Measurements from ENCODE around the gene TLCD3B. TPM values are rescaled to one million over a fixed set of nuclear protein-coding genes. Genes with fewer than 3 reads are reported as not detected.

TLCD3B gene
- total and polyA plus RNA-seq, 2 experiments from 2014 or later = 0.13 TPM; not detected in 1

GRCh38 chr16:29977063-29977825 lies 53.8 kb downstream of the TLCD3B start:
- no peak for DNase-seq
- Histone ChIP-seq H3K4me2 (ENCODE audit: unreplicated experiment) (no peak overlapping the region), H3K9ac (no peak overlapping the region), H4K20me1 (ENCODE audit: insufficient read depth) (no peaks in the 10 kb centered on the region; the same call in 1 of the 2 replicates), H2AFZ (no peak overlapping the region), H3K9me3 (ENCODE audit: low read depth) (no peaks in the 10 kb centered on the region), H3K36me3 (ENCODE audit: low read depth) (peaks cover 25% of the 10 kb centered on the region; the same call in 1 of the 2 replicates), H3K9me2 (ENCODE audit: insufficient read depth) (no peaks in the 10 kb centered on the region), H3K27me3 (replicated peaks; ENCODE audit: insufficient read depth) (no peaks in the 10 kb centered on the region), H3K27ac (no peak overlapping the region), H3K79me2 (ENCODE audit: insufficient read depth) (peaks cover 61% of the 10 kb centered on the region), H3K4me1 (ENCODE audit: insufficient read depth) (peaks cover 20% of the 10 kb centered on the region), H3K4me3 (no peak overlapping the region), H3F3A (ENCODE audit: insufficient read depth) (peaks cover 9% of the 10 kb centered on the region; the same call in 1 of the 2 replicates)
- TF ChIP-seq EZH2phosphoT487 (IDR thresholded peaks at IDR 0.05; ENCODE audit: insufficient read depth, low read depth) (no peak), EZH2 (IDR thresholded peaks at IDR 0.05; ENCODE audit: insufficient read depth, poor library complexity, severe bottlenecking) (no peak)
- 90 to 91% methylated on average over 9 of the region's 9 CpGs for WGBS, 2 experiments (ENCODE audit: low coverage in 1 of 2, low lambda C conversion rate in 2 of 2, missing lambda C conversion rate in 2 of 2)
- in situ Hi-C loops (cut with MboI) = loop anchor here (10.0 kb wide), 1 partner anchor 48 kb away; the partner anchor contains the start of gene C16orf92

- Histone ChIP-seq H2AFZ (no peak overlapping the region), H3K36me3 (ENCODE audit: low read depth) (peaks cover 12% of the 10 kb centered on the region; the same call in 1 of the 2 replicates), H3K9me2 (ENCODE audit: insufficient read depth) (no peaks in the 10 kb centered on the region), H3K79me2 (ENCODE audit: insufficient read depth) (peaks cover 61% of the 10 kb centered on the region), H3K9ac (peak overlapping the region; percentile 92), H3K9me3 (ENCODE audit: low read depth) (no peaks in the 10 kb centered on the region), H3K4me2 (ENCODE audit: unreplicated experiment) (peak overlapping the region; percentile 98), H3K4me3 (peak overlapping the region; percentile 87), H3F3A (ENCODE audit: insufficient read depth) (peaks cover 14% of the 10 kb centered on the region; the same call in 1 of the 2 replicates), H4K20me1 (ENCODE audit: insufficient read depth) (no peaks in the 10 kb centered on the region; the same call in 1 of the 2 replicates), H3K4me1 (ENCODE audit: insufficient read depth) (peaks cover 20% of the 10 kb centered on the region), H3K27me3 (replicated peaks; ENCODE audit: insufficient read depth) (no peaks in the 10 kb centered on the region), H3K27ac (no peak overlapping the region)
- 35 to 37% methylated on average over 6 of the region's 6 CpGs for WGBS, 2 experiments (ENCODE audit: low coverage in 1 of 2, low lambda C conversion rate in 2 of 2, missing lambda C conversion rate in 2 of 2)
- TF ChIP-seq EZH2phosphoT487 (IDR thresholded peaks at IDR 0.05; ENCODE audit: insufficient read depth, low read depth) (no peak), EZH2 (IDR thresholded peaks at IDR 0.05; ENCODE audit: insufficient read depth, poor library complexity, severe bottlenecking) (no peak)
- in situ Hi-C loops (cut with MboI) = loop anchor here (10.0 kb wide), 1 partner anchor 49 kb away; the partner anchor contains the start of gene C16orf92
- peak; percentile 19 for DNase-seq
These were observed 55.1 kb downstream of the TLCD3B start for GRCh38 chr16:29975811-29976511.

- H3K79me2 ChIP-seq (ENCODE audit: insufficient read depth) = peaks cover 61% of the 10 kb centered on the region
- H3K4me1 ChIP-seq (ENCODE audit: insufficient read depth) = peaks cover 20% of the 10 kb centered on the region
- no peaks in the 10 kb centered on the region for H3K27me3 ChIP-seq (replicated peaks; ENCODE audit: insufficient read depth)
- WGBS, 2 experiments (ENCODE audit: low coverage in 1 of 2, low lambda C conversion rate in 2 of 2, missing lambda C conversion rate in 2 of 2) = 14 to 16% methylated on average over 5 of the region's 5 CpGs
- H3K36me3 ChIP-seq (ENCODE audit: low read depth) = 0 out of 2 replicates have a peak, but pooled peaks cover 6% of the 10 kb centered on the region
- DNase-seq = no peak
- 0 out of 2 replicates have a peak overlapping the region, but pooled peaks have one; percentile 4 for H3K27ac ChIP-seq
- H3K9ac ChIP-seq = peak overlapping the region; percentile 92
- H2AFZ ChIP-seq = no peak overlapping the region
- no peak for TF ChIP-seq EZH2phosphoT487 (IDR thresholded peaks at IDR 0.05; ENCODE audit: insufficient read depth, low read depth)
- no peak for TF ChIP-seq EZH2 (IDR thresholded peaks at IDR 0.05; ENCODE audit: insufficient read depth, poor library complexity, severe bottlenecking)
- no peaks in the 10 kb centered on the region for H3K9me2 ChIP-seq (ENCODE audit: insufficient read depth)
- no peaks in the 10 kb centered on the region; the same call in 1 of the 2 replicates for H4K20me1 ChIP-seq (ENCODE audit: insufficient read depth)
- peak overlapping the region; percentile 87 for H3K4me3 ChIP-seq
- H3F3A ChIP-seq (ENCODE audit: insufficient read depth) = peaks cover 14% of the 10 kb centered on the region; the same call in 1 of the 2 replicates
- H3K9me3 ChIP-seq (ENCODE audit: low read depth) = no peaks in the 10 kb centered on the region
- peak overlapping the region; percentile 98 for H3K4me2 ChIP-seq (ENCODE audit: unreplicated experiment)
- in situ Hi-C loops (cut with MboI) = loop anchor here (10.0 kb wide), 1 partner anchor 50 kb away; the partner anchor contains the start of gene C16orf92
These were observed 55.9 kb downstream of the TLCD3B start for GRCh38 chr16:29975134-29975538.

Other genes starting within 250 kb of the TLCD3B start
- gene KIF22, start 240.5 kb downstream of the TLCD3B start, total RNA-seq (2014; rRNA removed; shearing (Covaris generic)) = 28.7 and 30.4 TPM in 2 replicates
- gene KIF22, start 240.5 kb downstream of the TLCD3B start, polyA plus RNA-seq (2016; fragmentation: Nextera tagmentation; extraction: Ambion mirVana) = 39.5 and 41.8 TPM in 2 replicates
- gene MAZ, start 224.7 kb downstream of the TLCD3B start, total RNA-seq (2014; rRNA removed; shearing (Covaris generic)) = 169 and 215 TPM in 2 replicates
- gene MAZ, start 224.7 kb downstream of the TLCD3B start, polyA plus RNA-seq (2016; fragmentation: Nextera tagmentation; extraction: Ambion mirVana) = 74.5 and 76.8 TPM in 2 replicates
- gene PRRT2, start 219.1 kb downstream of the TLCD3B start, total RNA-seq (2014; rRNA removed; shearing (Covaris generic)) = 0.43 and 4.0 TPM in 2 replicates
- 1.3 and 2.1 TPM in 2 replicates for gene PRRT2, start 219.1 kb downstream of the TLCD3B start, polyA plus RNA-seq (2016; fragmentation: Nextera tagmentation; extraction: Ambion mirVana)
- gene PAGR1, start 215.1 kb downstream of the TLCD3B start, total RNA-seq (2014; rRNA removed; shearing (Covaris generic)) = 23.6 and 30.6 TPM in 2 replicates
- 17.5 and 19.3 TPM in 2 replicates for gene PAGR1, start 215.1 kb downstream of the TLCD3B start, polyA plus RNA-seq (2016; fragmentation: Nextera tagmentation; extraction: Ambion mirVana)
- gene MVP, start 210.8 kb downstream of the TLCD3B start, total RNA-seq (2014; rRNA removed; shearing (Covaris generic)) = 272 and 296 TPM in 2 replicates
- gene MVP, start 210.8 kb downstream of the TLCD3B start, polyA plus RNA-seq (2016; fragmentation: Nextera tagmentation; extraction: Ambion mirVana) = 230 and 235 TPM in 2 replicates
- gene CDIPT, start 168.0 kb downstream of the TLCD3B start, total RNA-seq (2014; rRNA removed; shearing (Covaris generic)) = 161 and 181 TPM in 2 replicates
- 126 and 128 TPM in 2 replicates for gene CDIPT, start 168.0 kb downstream of the TLCD3B start, polyA plus RNA-seq (2016; fragmentation: Nextera tagmentation; extraction: Ambion mirVana)
- 30.7 and 34.7 TPM in 2 replicates for gene SEZ6L2, start 131.7 kb downstream of the TLCD3B start, total RNA-seq (2014; rRNA removed; shearing (Covaris generic))
- gene SEZ6L2, start 131.7 kb downstream of the TLCD3B start, polyA plus RNA-seq (2016; fragmentation: Nextera tagmentation; extraction: Ambion mirVana) = 6.9 and 7.3 TPM in 2 replicates
- gene ASPHD1, start 130.8 kb downstream of the TLCD3B start, total RNA-seq (2014; rRNA removed; shearing (Covaris generic)) = 6.9 and 18.7 TPM in 2 replicates
- 18.5 and 19.3 TPM in 2 replicates for gene ASPHD1, start 130.8 kb downstream of the TLCD3B start, polyA plus RNA-seq (2016; fragmentation: Nextera tagmentation; extraction: Ambion mirVana)
- gene KCTD13, start 105.0 kb downstream of the TLCD3B start, total RNA-seq (2014; rRNA removed; shearing (Covaris generic)) = 3.7 and 14.7 TPM in 2 replicates
- gene KCTD13, start 105.0 kb downstream of the TLCD3B start, polyA plus RNA-seq (2016; fragmentation: Nextera tagmentation; extraction: Ambion mirVana) = 10.7 and 12.6 TPM in 2 replicates
- gene TMEM219, start 69.2 kb downstream of the TLCD3B start, total RNA-seq (2014; rRNA removed; shearing (Covaris generic)) = 91.6 and 124 TPM in 2 replicates
- gene TMEM219, start 69.2 kb downstream of the TLCD3B start, polyA plus RNA-seq (2016; fragmentation: Nextera tagmentation; extraction: Ambion mirVana) = 162 and 166 TPM in 2 replicates
- 57.7 and 57.9 TPM in 2 replicates for gene TAOK2, start 57.4 kb downstream of the TLCD3B start, total RNA-seq (2014; rRNA removed; shearing (Covaris generic))
- gene TAOK2, start 57.4 kb downstream of the TLCD3B start, polyA plus RNA-seq (2016; fragmentation: Nextera tagmentation; extraction: Ambion mirVana) = 12.5 and 13.6 TPM in 2 replicates
- gene HIRIP3, start 35.7 kb downstream of the TLCD3B start, total RNA-seq (2014; rRNA removed; shearing (Covaris generic)) = 3.2 and 3.9 TPM in 2 replicates
- 11.9 and 14.0 TPM in 2 replicates for gene HIRIP3, start 35.7 kb downstream of the TLCD3B start, polyA plus RNA-seq (2016; fragmentation: Nextera tagmentation; extraction: Ambion mirVana)
- gene INO80E, start 35.0 kb downstream of the TLCD3B start, total RNA-seq (2014; rRNA removed; shearing (Covaris generic)) = 51.1 and 111 TPM in 2 replicates
- gene INO80E, start 35.0 kb downstream of the TLCD3B start, polyA plus RNA-seq (2016; fragmentation: Nextera tagmentation; extraction: Ambion mirVana) = 32.3 and 35.3 TPM in 2 replicates
- gene DOC2A, start 20.2 kb downstream of the TLCD3B start, total RNA-seq (2014; rRNA removed; shearing (Covaris generic)) = not detected in 2 replicates
- gene DOC2A, start 20.2 kb downstream of the TLCD3B start, polyA plus RNA-seq (2016; fragmentation: Nextera tagmentation; extraction: Ambion mirVana) = not detected in 2 replicates
- gene C16orf92, start 8.1 kb downstream of the TLCD3B start, total RNA-seq (2014; rRNA removed; shearing (Covaris generic)) = not detected in 2 replicates
- gene C16orf92, start 8.1 kb downstream of the TLCD3B start, polyA plus RNA-seq (2016; fragmentation: Nextera tagmentation; extraction: Ambion mirVana) = not detected in 2 replicates
- 1,441 and 1,602 TPM in 2 replicates for gene ALDOA, start 34.5 kb upstream of the TLCD3B start, total RNA-seq (2014; rRNA removed; shearing (Covaris generic))
- gene ALDOA, start 34.5 kb upstream of the TLCD3B start, polyA plus RNA-seq (2016; fragmentation: Nextera tagmentation; extraction: Ambion mirVana) = 2,742 and 2,900 TPM in 2 replicates
- 135 and 168 TPM in 2 replicates for gene PPP4C, start 44.7 kb upstream of the TLCD3B start, total RNA-seq (2014; rRNA removed; shearing (Covaris generic))
- gene PPP4C, start 44.7 kb upstream of the TLCD3B start, polyA plus RNA-seq (2016; fragmentation: Nextera tagmentation; extraction: Ambion mirVana) = 205 and 210 TPM in 2 replicates
- gene TBX6, start 60.7 kb upstream of the TLCD3B start, total RNA-seq (2014; rRNA removed; shearing (Covaris generic)) = 0.11 TPM in 1 of 2 replicates, not detected in the other
- 0.13 and 0.20 TPM in 2 replicates for gene TBX6, start 60.7 kb upstream of the TLCD3B start, polyA plus RNA-seq (2016; fragmentation: Nextera tagmentation; extraction: Ambion mirVana)
- gene YPEL3, start 64.9 kb upstream of the TLCD3B start, total RNA-seq (2014; rRNA removed; shearing (Covaris generic)) = 62.6 and 100.0 TPM in 2 replicates
- gene YPEL3, start 64.9 kb upstream of the TLCD3B start, polyA plus RNA-seq (2016; fragmentation: Nextera tagmentation; extraction: Ambion mirVana) = 192 and 200 TPM in 2 replicates
- 0.22 TPM in 1 of 2 replicates, not detected in the other for gene GDPD3, start 82.3 kb upstream of the TLCD3B start, total RNA-seq (2014; rRNA removed; shearing (Covaris generic))
- gene GDPD3, start 82.3 kb upstream of the TLCD3B start, polyA plus RNA-seq (2016; fragmentation: Nextera tagmentation; extraction: Ambion mirVana) = 1.1 and 1.2 TPM in 2 replicates
- 47.3 and 60.4 TPM in 2 replicates for gene MAPK3, start 91.9 kb upstream of the TLCD3B start, total RNA-seq (2014; rRNA removed; shearing (Covaris generic))
- 40.3 and 44.4 TPM in 2 replicates for gene MAPK3, start 91.9 kb upstream of the TLCD3B start, polyA plus RNA-seq (2016; fragmentation: Nextera tagmentation; extraction: Ambion mirVana)
- gene CORO1A, start 152.3 kb upstream of the TLCD3B start, total RNA-seq (2014; rRNA removed; shearing (Covaris generic)) = 3.2 and 4.8 TPM in 2 replicates
- gene CORO1A, start 152.3 kb upstream of the TLCD3B start, polyA plus RNA-seq (2016; fragmentation: Nextera tagmentation; extraction: Ambion mirVana) = 1.7 TPM in 2 replicates
- gene BOLA2B, start 162.4 kb upstream of the TLCD3B start, total RNA-seq (2014; rRNA removed; shearing (Covaris generic)) = 2.0 and 155 TPM in 2 replicates
- 122 and 146 TPM in 2 replicates for gene BOLA2B, start 162.4 kb upstream of the TLCD3B start, polyA plus RNA-seq (2016; fragmentation: Nextera tagmentation; extraction: Ambion mirVana)
- 14.3 and 32.6 TPM in 2 replicates for gene SLX1A, start 162.6 kb upstream of the TLCD3B start, total RNA-seq (2014; rRNA removed; shearing (Covaris generic))
- gene SLX1A, start 162.6 kb upstream of the TLCD3B start, polyA plus RNA-seq (2016; fragmentation: Nextera tagmentation; extraction: Ambion mirVana) = 32.2 and 51.7 TPM in 2 replicates
- gene SULT1A3, start 168.0 kb upstream of the TLCD3B start, total RNA-seq (2014; rRNA removed; shearing (Covaris generic)) = 12.2 and 22.9 TPM in 2 replicates
- 4.5 and 4.8 TPM in 2 replicates for gene SULT1A3, start 168.0 kb upstream of the TLCD3B start, polyA plus RNA-seq (2016; fragmentation: Nextera tagmentation; extraction: Ambion mirVana)
- 2.5 and 4.0 TPM in 2 replicates for gene NPIPB13, start 217.2 kb upstream of the TLCD3B start, total RNA-seq (2014; rRNA removed; shearing (Covaris generic))
- gene NPIPB13, start 217.2 kb upstream of the TLCD3B start, polyA plus RNA-seq (2016; fragmentation: Nextera tagmentation; extraction: Ambion mirVana) = 2.1 and 2.7 TPM in 2 replicates

Data from GM23248 (cell line).